GM21528 (cell line): ENCODE measurements around the gene PET100.

Experiments used
- ATAC-seq: cut with Tn5 transposase; IDR thresholded peaks from one replicate; pipeline ENCODE4 v1.9.1; 2021; ENCODE audit warnings: mild to moderate bottlenecking, moderate library complexity; ENCODE audit not compliant: unreplicated experiment, low FRiP score

The PET100 gene

DNA sequence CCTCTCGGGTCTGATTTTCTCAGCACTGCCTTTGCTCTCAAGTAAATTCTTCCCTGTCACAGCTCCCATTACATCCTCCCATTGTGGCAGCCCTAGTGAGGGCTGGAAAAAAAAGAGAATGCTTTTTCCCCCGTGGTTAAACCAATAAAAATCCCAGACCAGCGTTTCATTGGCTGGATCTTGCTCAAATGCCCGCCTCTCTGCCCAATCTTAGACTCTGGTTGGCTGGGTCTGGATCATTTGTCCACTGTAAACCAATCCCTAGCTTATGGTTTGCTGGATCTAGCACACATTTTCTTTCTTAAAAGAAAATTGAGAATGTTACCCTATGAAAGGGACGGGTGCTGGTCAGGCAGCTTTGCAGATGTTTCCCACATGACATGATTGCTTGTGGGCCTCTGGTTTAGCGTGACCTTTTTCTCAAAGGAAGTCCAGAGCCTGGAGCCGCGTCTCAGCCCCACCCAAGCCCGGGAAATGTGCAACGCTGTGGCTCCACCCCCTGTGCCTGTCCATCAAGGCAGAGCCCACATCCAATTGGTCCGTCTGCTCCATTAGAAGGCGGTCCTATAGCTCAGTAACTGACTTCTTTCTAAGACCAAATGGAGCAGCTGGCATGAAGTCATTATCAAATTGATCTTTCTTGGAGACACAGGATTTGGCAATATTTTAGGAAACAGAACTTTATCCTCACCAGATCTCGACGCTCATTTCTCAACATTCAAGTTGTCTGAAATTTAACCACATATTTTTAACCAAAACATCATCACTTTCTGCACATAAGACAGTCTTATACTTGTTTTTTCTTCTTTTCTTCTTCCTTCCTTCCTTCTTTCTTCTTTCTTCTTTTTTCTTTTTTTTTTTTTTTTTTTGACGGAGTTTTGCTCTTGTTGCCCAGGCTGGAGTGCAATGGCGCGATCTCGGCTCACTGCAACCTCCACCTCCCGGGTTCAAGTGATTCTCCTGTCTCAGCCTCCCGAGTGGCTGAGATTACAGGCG is 44.7 kb downstream of the PET100 start:
- ATAC-seq, result no peak

- ATAC-seq, result no peak
These were observed 46.8 kb downstream of the PET100 start for GRCh38 chr19:7676376-7676775.

DNA sequence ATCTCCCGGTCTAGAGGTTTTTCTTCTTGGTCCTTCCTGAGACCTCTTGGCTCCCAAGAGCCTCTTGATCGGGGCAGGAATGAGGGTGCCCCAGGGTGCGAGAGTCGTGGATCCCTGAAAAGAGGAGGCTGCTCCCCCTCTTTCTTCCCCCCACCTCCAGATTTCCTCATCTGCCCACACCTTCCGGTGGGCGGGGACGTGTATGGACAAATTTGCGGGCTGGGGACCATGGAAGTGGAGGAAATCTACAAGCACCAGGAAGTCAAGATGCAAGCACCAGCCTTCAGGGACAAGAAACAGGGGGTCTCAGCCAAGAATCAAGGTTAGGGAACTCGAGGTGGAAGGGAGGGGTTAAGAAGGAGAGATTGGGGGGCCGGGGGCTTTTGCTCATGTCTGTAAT is 47.3 kb downstream of the PET100 start, which contains the start of gene MCEMP1:
Gene MCEMP1 (plus strand): TSS at position 237 of the 400 bp plus-strand sequence. CDS start 31 bp downstream, at position 268.
- no peak for ATAC-seq

GRCh38 chr19:7677669-7678311 is 48.2 kb downstream of the PET100 start:
- no peak for ATAC-seq

- ATAC-seq, result no peak
These were observed 49.6 kb downstream of the PET100 start for GRCh38 chr19:7678971-7679751.

- ATAC-seq, result no peak
These were observed 50.4 kb downstream of the PET100 start for GRCh38 chr19:7679771-7680605.

DNA sequence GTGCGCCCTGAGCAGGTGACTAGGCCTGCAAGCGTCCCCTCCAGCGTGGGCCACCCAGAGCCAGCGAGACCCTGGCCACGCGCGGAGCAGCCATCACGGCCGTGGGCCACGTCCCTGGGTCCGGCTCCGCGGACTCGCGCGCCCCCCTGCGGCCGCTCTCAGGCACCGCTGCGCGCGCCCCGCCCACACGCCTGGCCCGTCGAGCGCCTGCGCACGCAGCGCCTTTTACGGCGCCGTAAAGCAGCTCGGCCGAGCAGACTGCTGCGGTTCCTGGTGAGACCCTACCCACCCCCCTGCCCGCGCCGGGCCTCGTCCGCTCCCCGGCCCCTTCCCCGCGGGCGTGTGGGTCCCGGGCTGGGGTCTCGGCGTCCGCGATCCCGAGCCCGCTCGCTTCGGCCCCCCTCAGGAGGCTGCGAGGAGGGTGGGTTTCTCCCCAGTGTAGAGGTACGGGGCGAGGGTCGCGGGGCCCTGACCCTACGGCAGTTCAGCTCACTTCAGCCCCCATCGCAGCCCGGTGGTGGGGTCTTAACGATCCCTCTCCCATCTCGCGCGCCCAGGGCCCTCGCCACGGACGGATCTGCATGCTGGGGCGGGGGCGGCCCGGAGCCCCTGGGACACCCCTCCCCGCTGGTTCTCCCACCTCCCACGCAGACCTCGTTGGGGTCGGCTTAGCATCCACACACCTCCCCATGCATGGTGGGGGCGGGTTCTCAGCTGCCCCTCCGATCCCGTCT is 51.2 kb downstream of the PET100 start, which contains the start of gene TRAPPC5:
Gene TRAPPC5 (plus strand): TSS at position 228 of the 734 bp plus-strand sequence. CDS start 1,421 bp downstream, outside the sequence.
- no peak for ATAC-seq
